Glomerular endothelial cell (primary cell): Measurements from ENCODE around the gene RIMBP3C. TPM values are rescaled to one million over a fixed set of nuclear protein-coding genes. Genes with fewer than 3 reads are reported as not detected.
"Not testable (repeated sequence)": the region's sequence is repeated elsewhere in the genome, so short reads cannot be mapped to it uniquely, and the experiment has no call there.

ENCODE experiments used
- DNase-seq: peaks from one replicate; pipeline ENCODE4 v3.0.0-alpha.2; 2011; ENCODE audit warnings: low read depth, low spot score; ENCODE audit errors: extremely low read depth
- total RNA-seq: library from RNA; depleted of rRNA; stranded (reverse); fragments of >200 nt; gene quantifications from 2 replicates; pipeline ENCODE4 v1.2.3, GENCODE V29; 2015

The RIMBP3C gene
- total RNA-seq, 1 donor from 2014 or later = not detected

DNA sequence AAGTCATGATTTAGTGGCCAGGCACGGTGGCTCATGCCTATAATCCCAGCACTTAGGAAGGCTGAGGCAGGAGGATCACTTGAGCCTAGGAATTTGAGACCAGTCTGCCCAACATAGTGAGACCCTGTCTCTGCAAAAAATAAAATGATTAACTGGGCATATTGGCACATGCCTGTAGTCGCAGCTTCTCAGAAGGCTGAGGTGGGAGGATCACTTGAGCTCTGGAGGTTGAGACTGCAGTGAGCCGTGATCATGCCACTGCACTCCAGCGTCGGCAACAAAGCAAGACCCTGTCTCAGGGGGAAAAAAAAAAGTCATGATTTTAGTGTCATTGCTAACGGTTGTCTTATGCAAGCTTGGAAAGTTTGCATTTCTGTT lies 28.2 kb upstream of the RIMBP3C start:
- no peak for DNase-seq

DNA sequence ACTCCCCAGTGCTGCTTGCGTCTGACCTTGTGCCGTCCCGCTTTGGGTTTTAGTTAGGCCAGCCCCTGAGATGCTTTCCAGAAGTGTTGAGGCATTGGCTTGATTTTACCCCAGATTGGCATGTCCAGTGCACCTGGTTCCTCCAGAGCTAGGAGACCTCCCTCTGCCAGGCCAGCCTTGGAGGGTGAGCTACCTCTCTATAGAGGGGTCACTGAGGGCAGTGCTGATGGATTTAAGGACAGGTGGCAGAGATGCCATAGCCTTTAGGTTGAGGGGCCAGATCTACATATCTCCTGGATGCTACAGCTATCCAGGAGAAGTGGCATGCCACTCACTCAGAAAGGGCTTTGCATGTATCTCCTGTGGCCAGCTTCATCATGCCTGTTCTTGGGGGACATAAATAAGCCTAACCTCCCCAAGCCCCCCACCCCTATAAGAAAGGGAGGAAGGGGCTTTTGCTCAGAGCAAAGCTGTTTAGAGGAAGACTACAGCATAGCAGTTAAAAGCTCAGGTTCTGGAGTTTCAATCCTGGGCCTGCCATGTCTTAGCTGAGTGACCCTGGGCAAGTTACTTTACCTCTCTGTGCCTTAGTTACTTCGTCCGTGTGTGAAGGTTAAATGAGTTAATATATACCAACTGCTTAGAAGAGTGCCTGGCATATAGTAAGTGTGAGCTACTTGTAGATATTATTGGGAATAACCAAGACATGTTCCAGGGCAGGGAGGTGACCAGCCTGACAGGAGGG lies 22.7 kb upstream of the RIMBP3C start:
- no peak for DNase-seq

DNA sequence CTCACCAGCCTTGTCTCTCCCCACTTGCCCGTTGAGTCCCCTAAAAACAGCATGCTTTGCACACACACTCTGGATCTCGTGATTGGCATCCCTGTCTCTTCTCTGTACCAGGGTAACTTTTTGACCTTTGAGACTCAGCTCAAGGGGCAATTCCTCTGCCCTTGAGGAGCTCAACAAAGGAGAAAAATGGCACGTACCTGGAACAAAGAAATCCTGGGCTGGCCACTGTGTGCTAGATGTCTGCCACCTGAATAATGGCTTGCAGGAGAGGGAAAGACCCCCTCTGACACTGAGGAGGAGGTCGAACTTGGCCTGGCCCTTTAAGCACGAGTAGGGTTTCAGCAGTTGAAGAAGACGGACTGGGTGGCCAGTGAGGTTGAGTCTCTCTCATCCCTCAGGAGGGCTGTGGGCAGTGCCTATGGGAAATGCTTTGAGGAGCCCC lies 22.1 kb upstream of the RIMBP3C start:
- DNase-seq = no peak

- no peak for DNase-seq
Measured at GRCh38 chr22:21571679-21572078, 20.4 kb upstream of the RIMBP3C start.

- DNase-seq = no peak
Measured at GRCh38 chr22:21570398-21570797, 19.1 kb upstream of the RIMBP3C start.

DNA sequence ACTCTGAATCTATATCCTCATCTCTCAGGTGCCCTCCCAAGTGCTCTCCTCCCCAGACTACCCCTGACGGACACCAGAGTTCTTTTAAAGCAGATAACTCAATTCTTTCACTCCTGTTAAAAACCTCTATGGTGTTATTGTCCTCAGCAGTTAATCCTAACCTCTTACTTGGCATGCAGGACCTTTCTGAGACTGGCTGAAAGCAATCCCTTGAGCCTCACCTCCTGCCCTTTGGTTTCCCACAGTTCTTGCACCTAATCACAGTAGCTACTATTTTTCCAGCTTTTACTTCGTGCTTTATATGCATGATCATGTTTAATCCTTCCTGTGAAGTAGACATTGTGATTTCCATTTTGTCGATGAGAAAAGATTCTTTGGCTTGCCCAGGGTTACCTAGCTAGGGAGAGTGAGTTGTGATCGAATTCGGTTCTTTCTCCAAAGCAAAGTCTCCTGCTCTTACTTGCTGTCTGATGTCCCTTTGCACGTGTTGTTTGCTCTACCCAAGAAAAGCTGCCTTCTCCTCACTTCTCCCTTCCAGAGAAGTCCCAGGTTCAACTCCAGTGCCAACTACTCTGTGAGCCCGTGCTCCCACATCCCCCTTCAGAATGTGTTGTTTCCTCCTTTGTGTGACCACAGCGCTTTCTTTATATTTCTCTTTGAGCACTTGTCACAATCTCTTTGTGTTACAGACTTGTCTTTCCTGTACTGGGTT lies 18.4 kb upstream of the RIMBP3C start:
- no peak for DNase-seq

GRCh38 chr22:21569076-21569427 lies 17.8 kb upstream of the RIMBP3C start:
- DNase-seq = not testable (repeated sequence)

DNA sequence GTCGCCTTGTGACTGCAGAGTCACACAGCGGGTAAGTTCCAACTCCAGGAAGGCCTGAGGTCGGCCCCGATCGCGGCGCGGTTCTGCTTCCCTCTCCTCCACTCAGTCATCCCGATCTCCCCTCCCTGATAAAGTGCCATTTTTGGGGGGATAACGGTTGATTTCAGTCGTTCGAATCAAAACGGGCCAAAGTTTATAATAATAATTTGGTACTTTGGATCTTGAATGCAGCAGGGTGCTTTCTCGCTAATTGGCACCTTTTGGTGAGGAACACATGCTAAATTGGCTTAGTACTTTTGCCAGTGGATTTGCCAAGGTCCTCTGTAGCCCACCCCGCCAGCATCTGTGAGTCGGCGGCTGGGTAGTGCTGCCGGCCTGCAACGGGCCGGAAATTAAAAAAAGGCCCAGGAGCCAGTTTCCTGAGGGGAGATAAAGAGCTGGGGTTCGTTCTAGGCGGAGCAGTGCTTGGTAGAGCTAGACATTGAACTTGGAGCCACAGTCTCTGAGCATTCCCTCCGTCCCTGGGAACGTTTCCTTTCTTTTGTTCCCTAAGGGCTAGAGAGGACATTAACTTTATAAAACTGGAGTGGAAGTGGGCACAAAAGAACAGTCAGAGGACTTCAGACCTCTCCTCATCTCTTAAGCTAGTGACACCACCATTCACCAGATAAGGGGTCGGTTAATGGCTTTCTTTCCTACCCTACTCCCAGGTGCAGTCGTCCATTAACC lies 17.2 kb upstream of the RIMBP3C start:
- no peak for DNase-seq

- DNase-seq = no peak
Measured at GRCh38 chr22:21567456-21568346, 16.4 kb upstream of the RIMBP3C start, which contains the start of gene UBE2L3. TSS of gene UBE2L3 (plus strand) at chr22:21567714. CDS start at chr22:21567745, 31 bp downstream.

DNA sequence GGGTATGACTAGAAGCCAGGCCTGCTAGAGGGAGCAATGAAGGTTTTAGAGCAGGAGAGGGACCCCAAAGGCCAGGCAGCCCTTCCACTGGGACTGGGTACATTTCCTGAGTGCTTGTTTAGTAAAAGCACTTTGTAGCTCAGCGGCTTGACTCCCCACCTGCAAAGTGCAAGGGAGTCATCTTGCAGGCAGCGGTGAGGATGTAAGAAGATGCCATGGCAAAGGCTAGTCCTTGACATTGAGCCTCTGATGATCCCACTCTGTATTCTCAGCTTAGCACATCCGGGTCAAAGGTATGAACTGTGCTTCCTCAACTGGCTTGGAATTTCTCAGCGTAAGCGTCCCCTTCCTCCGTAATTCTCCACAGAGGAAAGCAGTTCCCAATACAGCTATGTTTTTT lies 13.2 kb upstream of the RIMBP3C start:
- no peak for DNase-seq

DNA sequence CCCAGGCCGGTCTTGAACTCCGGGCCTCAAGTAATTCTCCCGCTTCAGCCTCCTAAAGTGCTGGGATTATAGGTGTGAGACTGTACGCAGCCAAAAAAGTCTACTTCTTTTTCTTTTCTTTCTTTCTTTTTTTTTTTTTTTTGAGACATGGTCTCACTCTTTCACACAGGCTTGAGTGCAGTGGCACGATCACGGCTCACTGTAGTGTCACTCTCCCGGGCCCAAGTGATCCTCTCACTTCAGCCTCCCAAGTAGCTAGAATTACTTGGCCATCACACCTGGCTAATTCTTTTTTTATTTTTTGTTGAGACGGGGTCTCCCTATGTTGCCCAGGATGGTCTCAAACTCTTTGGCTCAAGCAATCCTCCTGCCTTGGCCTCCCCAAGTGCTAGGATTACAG lies 12.7 kb upstream of the RIMBP3C start:
- no peak for DNase-seq

DNA sequence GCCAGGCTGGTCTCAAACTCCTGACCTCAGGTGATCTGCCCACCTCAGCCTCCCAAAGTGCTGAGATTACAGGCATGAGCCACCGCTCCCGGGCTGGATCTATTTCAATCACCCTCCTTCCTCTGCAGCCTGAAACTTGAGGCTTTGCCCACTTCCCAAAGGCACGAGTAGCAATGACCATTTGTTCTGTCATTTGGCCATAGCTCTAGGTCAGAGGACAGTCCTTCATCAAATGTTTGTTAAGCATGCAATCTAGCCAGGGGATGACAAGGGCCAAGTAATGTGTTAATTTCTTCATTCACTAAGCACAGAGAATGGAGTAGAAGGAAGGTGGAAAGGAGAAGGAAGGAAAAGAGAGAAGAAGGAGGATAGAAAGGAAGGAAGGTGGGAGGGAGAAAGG lies 9.4 kb upstream of the RIMBP3C start:
- DNase-seq = not testable (repeated sequence)

- not testable (repeated sequence) for DNase-seq
Measured at GRCh38 chr22:21559345-21560125, 8.3 kb upstream of the RIMBP3C start.

DNA sequence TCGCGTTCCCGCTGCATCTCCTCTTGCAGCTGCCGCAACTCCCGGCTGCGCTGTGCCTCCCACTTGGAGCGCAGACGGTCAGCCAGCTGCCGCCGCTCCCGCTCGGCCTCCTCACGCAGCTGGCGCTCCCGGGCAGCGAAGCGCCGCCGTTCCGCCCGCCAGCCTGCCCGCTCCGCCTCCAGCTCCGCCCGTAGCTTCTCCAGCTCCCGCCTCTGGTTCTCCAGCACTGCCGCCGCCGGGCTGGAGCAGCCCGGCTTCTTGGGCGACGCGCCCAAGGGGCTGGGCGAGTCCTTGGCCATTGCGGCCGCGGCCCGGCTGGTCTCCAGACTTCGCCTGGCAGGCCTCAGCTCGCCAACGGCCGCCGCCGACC lies 598 bp downstream of the RIMBP3C start:
- not testable (repeated sequence) for DNase-seq

GRCh38 chr22:21550008-21550677 lies 1.1 kb downstream of the RIMBP3C start:
- not testable (repeated sequence) for DNase-seq

GRCh38 chr22:21549558-21549957 lies 1.7 kb downstream of the RIMBP3C start:
- not testable (repeated sequence) for DNase-seq

- DNase-seq = not testable (repeated sequence)
Measured at GRCh38 chr22:21544432-21545322, 6.6 kb downstream of the RIMBP3C start.

GRCh38 chr22:21539862-21540261 lies 11.4 kb downstream of the RIMBP3C start:
- not testable (repeated sequence) for DNase-seq
